GM12891 (cell line): ENCODE measurements around the gene PRAF2.

Source experiments
- POLR2A ChIP-seq: IDR thresholded peaks from 2 replicates; pipeline ENCODE4 v1.6.1; 2011; ENCODE audit warnings: low read depth, low read length, control low read depth
- POLR2AphosphoS5 ChIP-seq: IDR thresholded peaks from 2 replicates; pipeline ENCODE4 v1.6.1; 2011; ENCODE audit warnings: low read depth, low read length, control low read depth

DNA sequence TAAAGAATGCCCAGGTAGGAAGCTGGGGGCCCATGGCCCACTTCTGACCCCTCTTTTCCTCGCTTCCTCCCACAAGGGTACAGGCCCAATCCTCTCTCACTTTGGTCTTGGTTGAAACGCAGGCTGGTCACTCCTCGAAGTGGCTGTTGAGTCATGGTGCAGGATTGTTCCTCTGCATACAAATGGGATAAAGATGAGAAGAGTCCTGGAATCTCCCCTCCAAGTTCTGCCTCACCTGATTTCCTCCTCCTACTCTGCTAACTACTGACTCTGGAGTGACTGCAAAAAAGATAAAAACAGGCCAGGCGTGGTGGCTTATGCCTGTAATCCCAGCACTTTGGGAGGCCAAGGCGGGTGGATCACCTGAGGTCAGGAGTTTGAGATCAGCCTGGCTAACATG is 4.1 kb upstream of the PRAF2 start:
- TF ChIP-seq POLR2AphosphoS5 (no peak), POLR2A (no peak)
